HG03565 (cell line): Measurements from ENCODE around the gene CCDC195.
"Not testable (repeated sequence)": the region's sequence is repeated elsewhere in the genome, so short reads cannot be mapped to it uniquely, and the experiment has no call there.

Source experiments
- ATAC-seq: cut with Tn5 transposase; IDR thresholded peaks from one replicate; pipeline ENCODE4 v1.9.1; 2021; ENCODE audit warnings: mild to moderate bottlenecking, moderate library complexity; ENCODE audit not compliant: unreplicated experiment

The CCDC195 gene

GRCh38 chr2:224691563-224691962, 24.6 kb downstream of the CCDC195 start:
- ATAC-seq: no peak

DNA sequence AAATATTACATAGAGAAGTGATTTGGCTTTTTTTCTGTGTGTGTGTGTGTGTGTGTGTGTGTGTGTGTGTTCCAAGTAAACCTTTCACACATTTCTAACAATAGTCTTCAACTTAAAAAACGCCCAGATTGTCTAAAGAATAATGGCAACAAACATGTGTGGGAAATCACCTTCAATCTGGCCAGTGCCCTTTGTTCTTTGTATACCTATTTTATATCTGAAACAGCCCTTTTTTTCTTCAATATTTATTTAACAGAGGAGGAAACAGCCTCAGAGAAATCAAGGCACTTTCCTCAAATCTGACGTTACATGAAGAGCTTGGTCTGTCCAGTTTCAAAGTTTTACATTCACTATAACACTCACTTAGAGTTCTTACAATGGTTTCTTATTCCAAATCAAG, 25.3 kb downstream of the CCDC195 start:
- ATAC-seq: no peak

GRCh38 chr2:224689539-224689938, 26.6 kb downstream of the CCDC195 start:
- ATAC-seq: no peak

GRCh38 chr2:224688997-224689396, 27.2 kb downstream of the CCDC195 start:
- no peak for ATAC-seq

DNA sequence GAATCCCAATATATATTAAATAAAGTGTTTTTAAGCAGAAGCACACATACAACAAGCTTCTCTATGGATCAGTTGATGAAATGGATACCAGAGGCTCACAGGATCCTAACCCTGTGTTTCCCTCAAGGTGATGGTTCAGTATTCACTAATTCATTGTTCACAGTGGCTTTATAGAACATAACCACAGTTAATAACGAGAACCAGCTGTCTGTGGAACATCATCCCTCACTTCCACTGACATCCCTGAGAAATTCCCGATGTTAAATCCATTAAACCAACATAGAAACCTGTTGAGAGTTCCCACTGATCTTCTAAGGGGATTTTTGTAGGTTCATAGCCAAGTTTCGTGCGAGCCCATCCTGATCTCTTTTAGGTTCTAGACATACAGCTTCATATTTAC, 29.0 kb downstream of the CCDC195 start:
- ATAC-seq: no peak

DNA sequence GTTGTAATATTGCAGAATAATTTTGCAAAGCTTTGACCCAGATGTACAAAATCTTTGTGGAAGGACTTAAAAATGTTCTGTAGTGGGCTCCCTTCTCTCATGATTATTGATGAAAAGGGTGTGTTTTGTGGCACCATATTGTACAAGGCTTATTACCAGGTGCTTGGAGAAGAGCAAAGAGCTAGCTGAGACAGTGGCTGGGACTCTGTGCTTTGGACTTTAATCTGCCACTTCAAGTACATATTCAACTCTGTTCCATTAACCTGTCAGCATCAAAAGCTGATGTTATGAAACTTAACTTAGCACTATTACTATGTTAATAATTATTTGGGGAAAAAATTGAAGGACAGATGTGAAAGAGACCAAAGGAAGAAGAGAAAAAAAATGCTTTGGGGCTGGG, 31.0 kb downstream of the CCDC195 start:
- no peak for ATAC-seq

DNA sequence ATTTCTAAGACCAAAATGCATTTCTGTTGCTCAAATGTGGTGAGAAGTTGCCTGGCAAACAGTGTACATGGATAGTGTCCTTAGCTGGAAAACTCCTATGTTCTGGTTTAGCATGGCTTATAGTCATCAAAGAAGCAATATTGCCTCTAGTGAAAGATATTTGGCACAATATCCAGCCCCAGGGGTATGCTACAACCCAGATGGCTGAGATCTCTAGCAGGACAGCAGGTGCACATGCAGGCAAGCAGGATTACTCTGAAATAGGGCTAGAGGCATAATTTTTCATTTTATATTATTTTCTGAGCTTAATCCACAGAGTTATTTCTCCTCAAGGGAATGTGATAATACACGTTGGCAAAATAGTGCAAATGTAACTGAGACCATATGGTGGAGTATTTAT, 34.0 kb downstream of the CCDC195 start:
- no peak for ATAC-seq

GRCh38 chr2:224671731-224672130, 44.4 kb downstream of the CCDC195 start:
- ATAC-seq: no peak

DNA sequence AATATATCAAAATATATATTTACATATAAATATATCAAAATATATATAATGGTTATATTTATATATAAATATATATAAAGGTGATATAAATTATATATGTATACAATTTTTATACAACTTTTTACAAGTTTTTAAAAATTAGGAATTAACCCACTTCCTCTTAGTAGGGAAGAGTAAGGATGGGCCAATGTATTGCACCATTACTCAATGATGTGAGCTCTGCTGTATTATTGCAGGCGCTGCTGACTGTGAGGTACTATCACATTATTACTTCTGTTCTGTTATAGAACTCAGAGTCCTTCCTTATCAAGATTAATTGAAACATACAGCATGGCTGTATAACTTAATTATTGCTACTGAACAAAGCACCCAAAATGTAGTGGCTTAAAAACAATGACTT, 46.0 kb downstream of the CCDC195 start:
- ATAC-seq: no peak

DNA sequence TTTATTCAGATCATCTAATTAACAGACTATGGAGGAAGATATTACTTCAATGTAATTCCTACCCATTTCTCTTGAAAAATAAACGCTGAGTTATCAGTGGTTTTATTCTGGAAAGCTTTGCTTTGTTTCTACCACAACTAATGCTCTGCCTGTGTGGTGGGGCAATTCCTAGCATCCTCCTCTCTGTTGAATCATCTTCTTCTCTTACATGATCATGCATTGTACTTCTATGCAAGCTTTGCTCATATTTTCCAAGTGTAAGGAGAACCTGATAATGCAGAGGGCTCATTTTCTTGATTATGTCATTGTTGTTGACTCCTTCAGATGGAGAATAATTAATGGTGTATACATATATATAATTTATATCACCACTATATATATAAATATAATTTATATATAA, 46.7 kb downstream of the CCDC195 start:
- ATAC-seq: no peak

- no peak for ATAC-seq
These were observed 47.8 kb downstream of the CCDC195 start for GRCh38 chr2:224668123-224668909.

GRCh38 chr2:224666951-224667553, 49.1 kb downstream of the CCDC195 start:
- peak; percentile 96 for ATAC-seq

- ATAC-seq: not testable (repeated sequence)
These were observed 52.8 kb downstream of the CCDC195 start for GRCh38 chr2:224663322-224663721.

DNA sequence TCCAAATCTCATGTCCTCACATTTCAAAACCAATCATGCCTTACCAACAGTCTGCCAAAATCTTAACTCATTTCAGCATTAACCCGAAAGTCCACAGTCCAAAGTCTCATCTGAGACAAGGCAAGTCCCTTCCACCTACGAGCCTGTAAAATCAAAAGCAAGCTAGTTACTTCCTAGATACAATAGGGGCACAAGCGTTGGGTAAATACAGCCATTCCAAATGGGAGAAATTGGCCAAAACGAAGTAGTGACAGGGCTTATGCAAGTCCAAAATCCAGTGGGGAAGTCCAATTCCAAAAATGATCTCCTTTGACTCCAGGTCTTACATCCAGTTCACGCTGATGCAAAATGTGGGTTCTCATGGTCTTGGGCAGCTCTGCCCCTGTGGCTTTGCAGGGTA, 54.5 kb downstream of the CCDC195 start:
- not testable (repeated sequence) for ATAC-seq

DNA sequence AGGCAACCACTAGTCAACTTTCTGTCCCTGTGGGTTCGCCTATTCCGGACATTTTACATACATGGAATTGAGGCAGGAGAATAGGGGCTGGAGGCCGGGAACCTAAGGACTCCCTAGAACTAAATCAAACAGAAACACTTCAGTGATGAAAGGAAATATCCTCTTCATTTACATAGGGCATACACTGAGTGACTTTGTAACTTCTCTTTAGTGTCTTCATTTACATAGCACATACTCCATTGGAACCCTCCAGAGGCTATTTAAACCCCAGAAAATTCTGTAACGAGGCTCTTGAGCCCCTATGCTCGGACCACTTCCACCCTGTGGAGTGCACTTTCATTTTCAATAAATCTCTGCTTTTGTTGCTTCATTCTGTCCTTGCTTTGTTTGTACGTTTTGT, 56.5 kb downstream of the CCDC195 start:
- no peak for ATAC-seq

GRCh38 chr2:224658780-224659405, 57.3 kb downstream of the CCDC195 start:
- ATAC-seq: no peak

DNA sequence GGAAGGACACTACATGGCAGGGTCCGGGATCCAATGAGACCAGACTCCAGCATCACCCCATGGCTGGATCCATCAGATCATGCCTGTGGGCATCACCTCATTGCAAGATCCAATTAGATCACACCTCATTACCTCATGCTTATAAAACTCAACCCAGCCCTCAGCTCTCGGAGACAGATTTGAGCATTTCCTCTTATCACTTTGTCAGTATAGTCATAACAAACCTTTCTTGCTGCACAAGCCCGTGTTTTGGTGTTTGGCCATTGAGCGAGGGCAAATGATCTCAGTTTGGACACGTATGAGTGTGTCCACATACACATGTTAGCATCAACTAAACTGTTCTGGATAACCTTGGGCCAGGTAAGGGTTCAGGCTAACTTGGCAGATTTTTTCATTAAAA, 58.8 kb downstream of the CCDC195 start:
- peak; percentile 85 for ATAC-seq

DNA sequence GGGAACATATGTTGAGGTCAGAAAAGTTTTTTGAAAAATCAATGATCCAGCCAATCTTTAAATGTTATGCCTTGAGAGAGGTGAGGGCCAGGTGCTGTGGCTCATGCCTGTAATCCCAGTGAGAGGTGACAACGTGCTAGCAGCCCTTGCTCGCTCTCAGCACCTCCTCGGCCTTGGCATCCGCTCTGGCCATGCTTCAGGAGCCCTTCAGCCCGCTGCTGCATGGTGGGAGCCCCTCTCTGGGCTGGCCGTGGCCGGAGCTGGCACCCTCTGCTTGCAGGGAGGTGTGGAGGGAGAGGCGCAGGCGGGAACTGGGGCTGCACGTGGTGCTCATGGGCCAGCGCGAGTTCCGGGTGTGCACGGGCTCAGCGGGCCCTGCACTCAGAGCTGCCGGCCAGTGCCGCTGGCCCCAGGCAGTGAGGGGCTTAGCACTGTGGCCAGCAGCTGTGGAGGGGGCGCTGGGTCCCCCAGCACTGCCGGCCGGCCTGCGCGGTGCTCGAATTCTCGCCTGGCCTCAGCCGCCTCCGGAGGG, 61.1 kb downstream of the CCDC195 start:
- ATAC-seq: no peak
